ENCODE data around the gene KIF1A. TPM values are rescaled to one million over a fixed set of nuclear protein-coding genes. Genes with fewer than 3 reads are reported as not detected.

Gene KIF1A
- total RNA-seq, 1 experiment from 2014 or later = 279 TPM

GRCh38 chr2:240840435-240841060 lies 20.5 kb upstream of the KIF1A start:
- peaks cover 20% of the 10 kb centered on the region for H3K4me1 Mint-ChIP-seq
- DNase-seq (ENCODE audit: low spot score) (peak; percentile 68), ATAC-seq (peak; percentile 84)
- H3K27me3 Mint-ChIP-seq (ENCODE audit: low read depth) = peaks cover 7% of the 10 kb centered on the region
- ChIA-PET POLR2A (interaction anchor here (1.1 to 1.4 kb wide), 2 partner anchors 19 to 21 kb away, joined by 5 to 7 read pairs; partner anchors contain the start of gene KIF1A), CTCF (interaction anchor here (0.5 to 2.6 kb wide), 38 partner anchors 9 to 729 kb away, joined by 3 to 31 read pairs (median 4); partner anchors contain the start of genes CAPN10 and KIF1A)
- peaks cover 8% of the 10 kb centered on the region for H3K36me3 Mint-ChIP-seq
- no peak overlapping the region for H3K27ac Mint-ChIP-seq
- no peak overlapping the region for H3K4me3 Mint-ChIP-seq
- TF ChIP-seq, protein P1, sequence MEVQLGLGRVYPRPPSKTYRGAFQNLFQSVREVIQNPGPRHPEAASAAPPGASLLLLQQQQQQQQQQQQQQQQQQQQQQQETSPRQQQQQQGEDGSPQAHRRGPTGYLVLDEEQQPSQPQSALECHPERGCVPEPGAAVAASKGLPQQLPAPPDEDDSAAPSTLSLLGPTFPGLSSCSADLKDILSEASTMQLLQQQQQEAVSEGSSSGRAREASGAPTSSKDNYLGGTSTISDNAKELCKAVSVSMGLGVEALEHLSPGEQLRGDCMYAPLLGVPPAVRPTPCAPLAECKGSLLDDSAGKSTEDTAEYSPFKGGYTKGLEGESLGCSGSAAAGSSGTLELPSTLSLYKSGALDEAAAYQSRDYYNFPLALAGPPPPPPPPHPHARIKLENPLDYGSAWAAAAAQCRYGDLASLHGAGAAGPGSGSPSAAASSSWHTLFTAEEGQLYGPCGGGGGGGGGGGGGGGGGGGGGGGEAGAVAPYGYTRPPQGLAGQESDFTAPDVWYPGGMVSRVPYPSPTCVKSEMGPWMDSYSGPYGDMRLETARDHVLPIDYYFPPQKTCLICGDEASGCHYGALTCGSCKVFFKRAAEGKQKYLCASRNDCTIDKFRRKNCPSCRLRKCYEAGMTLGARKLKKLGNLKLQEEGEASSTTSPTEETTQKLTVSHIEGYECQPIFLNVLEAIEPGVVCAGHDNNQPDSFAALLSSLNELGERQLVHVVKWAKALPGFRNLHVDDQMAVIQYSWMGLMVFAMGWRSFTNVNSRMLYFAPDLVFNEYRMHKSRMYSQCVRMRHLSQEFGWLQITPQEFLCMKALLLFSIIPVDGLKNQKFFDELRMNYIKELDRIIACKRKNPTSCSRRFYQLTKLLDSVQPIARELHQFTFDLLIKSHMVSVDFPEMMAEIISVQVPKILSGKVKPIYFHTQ (CRISPR knock-in tag; IDR thresholded peaks at IDR 0.05) = no peak
- peak; percentile 46; the same call in 1 of the 2 replicates for TF ChIP-seq ZNF423 (CRISPR knock-in tag; IDR thresholded peaks at IDR 0.05)
- 0 out of 2 replicates have a peak, but pooled peaks have one; percentile 40 for TF ChIP-seq IRF1 (CRISPR knock-in tag; IDR thresholded peaks at IDR 0.05)
- no peak for TF ChIP-seq ARID4B (CRISPR knock-in tag; IDR thresholded peaks at IDR 0.05; ENCODE audit: borderline replicate concordance)
- 0 out of 2 replicates have a peak, but pooled peaks have one; percentile 19 for TF ChIP-seq ETV6 (CRISPR knock-in tag; IDR thresholded peaks at IDR 0.05)
- no peak for TF ChIP-seq IRF2 (CRISPR knock-in tag; IDR thresholded peaks at IDR 0.05; ENCODE audit: borderline replicate concordance, low read depth)
- TF ChIP-seq, protein P2, sequence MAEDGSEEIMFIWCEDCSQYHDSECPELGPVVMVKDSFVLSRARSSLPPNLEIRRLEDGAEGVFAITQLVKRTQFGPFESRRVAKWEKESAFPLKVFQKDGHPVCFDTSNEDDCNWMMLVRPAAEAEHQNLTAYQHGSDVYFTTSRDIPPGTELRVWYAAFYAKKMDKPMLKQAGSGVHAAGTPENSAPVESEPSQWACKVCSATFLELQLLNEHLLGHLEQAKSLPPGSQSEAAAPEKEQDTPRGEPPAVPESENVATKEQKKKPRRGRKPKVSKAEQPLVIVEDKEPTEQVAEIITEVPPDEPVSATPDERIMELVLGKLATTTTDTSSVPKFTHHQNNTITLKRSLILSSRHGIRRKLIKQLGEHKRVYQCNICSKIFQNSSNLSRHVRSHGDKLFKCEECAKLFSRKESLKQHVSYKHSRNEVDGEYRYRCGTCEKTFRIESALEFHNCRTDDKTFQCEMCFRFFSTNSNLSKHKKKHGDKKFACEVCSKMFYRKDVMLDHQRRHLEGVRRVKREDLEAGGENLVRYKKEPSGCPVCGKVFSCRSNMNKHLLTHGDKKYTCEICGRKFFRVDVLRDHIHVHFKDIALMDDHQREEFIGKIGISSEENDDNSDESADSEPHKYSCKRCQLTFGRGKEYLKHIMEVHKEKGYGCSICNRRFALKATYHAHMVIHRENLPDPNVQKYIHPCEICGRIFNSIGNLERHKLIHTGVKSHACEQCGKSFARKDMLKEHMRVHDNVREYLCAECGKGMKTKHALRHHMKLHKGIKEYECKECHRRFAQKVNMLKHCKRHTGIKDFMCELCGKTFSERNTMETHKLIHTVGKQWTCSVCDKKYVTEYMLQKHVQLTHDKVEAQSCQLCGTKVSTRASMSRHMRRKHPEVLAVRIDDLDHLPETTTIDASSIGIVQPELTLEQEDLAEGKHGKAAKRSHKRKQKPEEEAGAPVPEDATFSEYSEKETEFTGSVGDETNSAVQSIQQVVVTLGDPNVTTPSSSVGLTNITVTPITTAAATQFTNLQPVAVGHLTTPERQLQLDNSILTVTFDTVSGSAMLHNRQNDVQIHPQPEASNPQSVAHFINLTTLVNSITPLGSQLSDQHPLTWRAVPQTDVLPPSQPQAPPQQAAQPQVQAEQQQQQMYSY (CRISPR knock-in tag; IDR thresholded peaks at IDR 0.05) = 0 out of 2 replicates have a peak, but pooled peaks have one; percentile 12
- H3K9me3 Mint-ChIP-seq = peaks cover 15% of the 10 kb centered on the region

GRCh38 chr2:240839152-240840143 lies 19.4 kb upstream of the KIF1A start:
- CTCF ChIA-PET = interaction anchor here (0.5 to 2.6 kb wide), 30 partner anchors 7 to 730 kb away, joined by 3 to 31 read pairs (median 4); partner anchors contain the start of genes CAPN10 and KIF1A
- H3K4me3 Mint-ChIP-seq = no peak overlapping the region
- POLR2A ChIA-PET = interaction anchor here (1.1 to 1.4 kb wide), 2 partner anchors 18 to 20 kb away, joined by 5 to 7 read pairs; partner anchors contain the start of gene KIF1A
- no peaks in the 10 kb centered on the region for H3K36me3 Mint-ChIP-seq
- DNase-seq (ENCODE audit: low spot score) = no peak
- no peak overlapping the region for H3K27ac Mint-ChIP-seq
- H3K27me3 Mint-ChIP-seq (ENCODE audit: low read depth) = no peaks in the 10 kb centered on the region
- H3K9me3 Mint-ChIP-seq = peaks cover 4% of the 10 kb centered on the region; the same call in 1 of the 2 replicates
- no peak for ATAC-seq
- H3K4me1 Mint-ChIP-seq = peaks cover 15% of the 10 kb centered on the region
- TF ChIP-seq RELA (CRISPR knock-in tag; IDR thresholded peaks at IDR 0.05; ENCODE audit: borderline replicate concordance) (no peak), PRRX2 (CRISPR knock-in tag; IDR thresholded peaks at IDR 0.05) (no peak), CREM (CRISPR knock-in tag; IDR thresholded peaks at IDR 0.05) (no peak), SP1 (CRISPR knock-in tag; conservative IDR thresholded peaks at IDR 0.05) (no peak)
- TF ChIP-seq, protein P1 (CRISPR knock-in tag; IDR thresholded peaks at IDR 0.05) = no peak
- TF ChIP-seq, protein P3, sequence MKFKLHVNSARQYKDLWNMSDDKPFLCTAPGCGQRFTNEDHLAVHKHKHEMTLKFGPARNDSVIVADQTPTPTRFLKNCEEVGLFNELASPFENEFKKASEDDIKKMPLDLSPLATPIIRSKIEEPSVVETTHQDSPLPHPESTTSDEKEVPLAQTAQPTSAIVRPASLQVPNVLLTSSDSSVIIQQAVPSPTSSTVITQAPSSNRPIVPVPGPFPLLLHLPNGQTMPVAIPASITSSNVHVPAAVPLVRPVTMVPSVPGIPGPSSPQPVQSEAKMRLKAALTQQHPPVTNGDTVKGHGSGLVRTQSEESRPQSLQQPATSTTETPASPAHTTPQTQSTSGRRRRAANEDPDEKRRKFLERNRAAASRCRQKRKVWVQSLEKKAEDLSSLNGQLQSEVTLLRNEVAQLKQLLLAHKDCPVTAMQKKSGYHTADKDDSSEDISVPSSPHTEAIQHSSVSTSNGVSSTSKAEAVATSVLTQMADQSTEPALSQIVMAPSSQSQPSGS (CRISPR knock-in tag; IDR thresholded peaks at IDR 0.05; ENCODE audit: borderline replicate concordance, low read depth) = no peak
